Measurements from ENCODE around the gene ARHGAP15.

Gene ARHGAP15

DNA sequence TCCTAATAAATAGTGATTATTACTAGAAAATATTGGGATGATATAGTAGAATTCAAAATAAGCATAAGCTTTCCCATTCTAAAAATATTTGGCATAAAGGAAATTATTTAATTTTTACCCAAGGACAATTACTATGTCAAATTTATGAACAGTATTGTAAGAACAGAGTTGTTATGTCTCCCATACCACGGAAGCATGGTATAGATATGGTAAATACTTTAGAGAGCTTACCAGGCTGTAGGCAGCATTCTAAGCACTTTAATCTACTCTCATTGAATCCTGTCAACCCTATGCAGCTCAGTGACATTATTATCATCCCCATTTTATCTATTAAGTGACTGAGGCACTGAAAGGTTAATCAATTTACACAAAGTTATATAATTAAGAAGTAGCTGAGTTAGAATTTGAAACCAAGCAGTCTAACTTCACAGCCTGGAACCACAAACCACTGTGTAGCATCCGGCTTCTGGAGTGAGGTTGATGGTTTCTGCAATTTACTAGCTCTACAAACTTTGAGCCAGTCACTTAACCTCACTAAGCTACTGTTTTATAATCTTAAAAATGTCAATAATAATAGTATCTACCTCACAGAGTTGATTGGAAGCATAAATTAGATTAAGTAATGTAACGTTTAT lies 323.7 kb downstream of the ARHGAP15 start:
- no peak for DNase-seq (ENCODE audit: low read depth in 3 of 3)

DNA sequence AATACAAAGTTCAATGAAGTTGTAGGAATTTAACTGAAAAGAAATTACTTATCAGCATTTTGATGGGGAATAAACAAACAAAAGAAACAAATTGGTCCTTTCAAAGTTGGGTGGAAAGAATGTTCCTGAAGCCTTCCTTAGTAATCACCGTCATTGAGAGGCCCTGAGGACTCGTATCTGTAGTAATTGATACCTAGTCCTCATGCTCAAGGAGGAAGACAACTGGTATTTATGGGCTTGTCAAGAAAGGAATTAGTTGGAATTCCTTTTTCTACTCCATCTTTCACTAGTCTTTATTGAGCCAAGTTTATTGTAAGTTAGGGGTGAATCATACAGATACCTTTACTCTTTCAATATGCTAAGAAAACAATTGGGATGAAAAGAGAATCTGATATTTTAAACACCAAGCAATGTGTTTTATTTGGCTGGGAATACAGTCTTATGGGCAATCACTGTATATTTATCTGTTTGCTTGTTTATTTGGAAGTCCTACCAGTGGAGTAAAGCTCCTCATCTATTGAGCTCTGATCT lies 324.8 kb downstream of the ARHGAP15 start:
- DNase-seq (ENCODE audit: low read depth in 3 of 3): no peak

DNA sequence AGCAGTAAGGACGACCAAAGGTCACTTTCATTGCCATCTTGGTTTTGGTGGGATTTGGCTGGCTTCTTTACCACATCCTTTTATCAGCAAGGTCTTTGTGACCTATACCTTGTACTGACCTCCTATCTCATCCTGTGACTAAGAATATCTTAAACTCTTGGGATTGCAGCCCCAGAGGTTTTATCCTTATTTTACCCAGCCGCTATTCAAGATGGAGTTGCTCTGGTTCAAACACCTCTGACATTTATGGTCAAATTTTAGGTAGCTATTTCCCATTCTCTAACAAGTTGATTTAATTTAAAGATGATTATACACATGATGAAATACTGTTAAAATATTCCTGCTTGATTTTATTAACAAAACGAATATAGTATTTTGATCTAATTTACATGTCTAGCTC lies 326.1 kb downstream of the ARHGAP15 start:
- DNase-seq (ENCODE audit: low read depth in 3 of 3): no peak

DNA sequence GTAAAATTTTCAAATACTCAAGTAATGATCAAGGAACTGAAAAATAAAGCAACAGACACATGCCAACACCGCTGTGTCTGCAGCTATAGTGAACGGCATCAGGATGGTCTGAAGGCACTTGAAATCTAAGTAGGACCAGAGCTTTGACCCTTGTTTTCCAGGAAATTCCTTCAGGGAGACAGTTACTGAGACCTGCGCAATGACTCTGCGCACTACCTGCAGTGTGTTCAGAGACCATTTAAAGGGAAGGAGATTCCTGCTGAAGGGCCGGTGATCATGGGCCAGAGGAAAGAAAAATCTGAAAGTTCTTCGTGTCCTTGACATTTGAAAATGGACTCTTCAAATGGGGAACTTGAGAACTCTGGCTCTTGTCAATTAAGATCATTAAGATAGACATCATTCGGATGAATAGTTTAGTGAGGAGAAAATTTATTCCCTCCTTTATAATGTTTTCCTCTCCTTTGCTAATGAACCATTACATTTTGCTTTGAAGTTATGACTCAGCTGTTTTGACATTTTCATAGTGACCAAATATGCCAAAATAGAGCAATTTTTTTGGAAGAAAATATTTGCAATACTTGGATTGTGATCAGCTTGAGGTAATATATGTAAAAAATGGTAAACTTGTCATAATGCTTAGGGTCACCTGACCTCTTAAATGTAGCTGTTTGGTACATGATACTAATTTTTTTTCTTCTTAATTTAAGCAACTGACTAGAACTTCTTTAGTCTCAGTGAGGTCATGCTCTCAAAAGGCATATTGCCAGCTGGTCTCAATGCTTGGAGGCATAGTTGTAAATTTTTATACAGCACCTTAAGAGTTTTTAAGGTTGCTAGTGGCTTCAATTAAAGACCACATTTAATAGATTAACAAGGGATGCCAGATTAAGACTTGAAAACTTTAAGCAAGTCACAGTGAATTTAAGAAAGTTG lies 329.3 kb downstream of the ARHGAP15 start:
- no peak for DNase-seq (ENCODE audit: low read depth in 3 of 3)

DNA sequence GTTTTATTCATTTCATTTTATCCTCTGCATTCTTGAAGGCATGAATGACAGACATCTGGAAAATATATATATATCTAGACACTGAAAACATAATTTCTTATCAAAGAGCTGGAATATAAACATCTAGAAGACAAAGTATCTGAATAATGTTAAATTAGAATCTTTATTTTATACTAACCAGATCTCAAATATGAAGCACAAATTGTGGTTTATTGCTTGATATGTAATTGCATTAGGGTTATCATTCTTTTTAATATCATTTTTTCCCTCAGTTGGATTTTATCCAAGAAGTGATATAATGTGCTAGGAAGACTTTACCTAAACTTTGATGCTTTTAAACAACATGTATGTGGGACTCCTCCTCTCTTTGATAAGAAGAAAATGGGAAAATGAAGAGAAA lies 331.2 kb downstream of the ARHGAP15 start:
- DNase-seq (ENCODE audit: low read depth in 3 of 3): no peak

DNA sequence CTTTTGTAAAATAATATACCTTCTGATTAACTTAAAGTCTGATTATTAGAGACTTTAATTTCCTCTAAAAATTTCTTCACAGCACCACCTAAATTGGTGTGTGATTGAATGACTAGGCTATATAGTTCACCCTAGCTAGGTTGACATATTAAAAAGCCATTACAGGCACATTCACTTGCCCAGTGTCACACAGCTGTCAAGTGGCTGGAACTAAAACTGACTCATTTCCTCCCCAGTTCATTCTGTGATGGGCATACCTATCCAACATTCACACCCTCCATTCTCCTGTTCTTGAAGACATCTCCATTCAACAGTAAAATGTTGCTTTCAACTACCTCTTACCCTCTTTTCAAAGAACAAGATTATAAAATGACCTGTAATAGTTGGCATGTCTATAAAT lies 334.5 kb downstream of the ARHGAP15 start:
- DNase-seq (ENCODE audit: low read depth in 3 of 3): no peak

DNA sequence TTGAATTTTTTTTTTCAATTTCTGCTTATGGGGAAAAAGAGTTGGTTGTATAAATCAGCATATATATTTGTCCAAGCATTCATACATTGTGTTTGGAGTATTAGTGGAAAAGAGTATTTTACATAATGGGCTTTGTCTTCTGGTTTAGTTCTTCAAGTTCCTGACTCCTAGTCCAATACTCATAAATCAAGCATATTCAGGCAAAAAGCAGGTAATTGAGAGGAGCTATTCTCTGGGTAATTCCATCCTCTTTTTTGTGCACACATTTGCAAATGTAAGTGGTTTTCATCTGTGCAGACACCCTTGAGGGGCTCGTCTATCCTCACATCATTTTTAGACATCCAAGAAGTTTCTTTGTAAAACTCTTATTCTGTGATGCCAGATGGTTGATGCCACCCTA lies 337.2 kb downstream of the ARHGAP15 start:
- no peak for DNase-seq (ENCODE audit: low read depth in 3 of 3)

DNA sequence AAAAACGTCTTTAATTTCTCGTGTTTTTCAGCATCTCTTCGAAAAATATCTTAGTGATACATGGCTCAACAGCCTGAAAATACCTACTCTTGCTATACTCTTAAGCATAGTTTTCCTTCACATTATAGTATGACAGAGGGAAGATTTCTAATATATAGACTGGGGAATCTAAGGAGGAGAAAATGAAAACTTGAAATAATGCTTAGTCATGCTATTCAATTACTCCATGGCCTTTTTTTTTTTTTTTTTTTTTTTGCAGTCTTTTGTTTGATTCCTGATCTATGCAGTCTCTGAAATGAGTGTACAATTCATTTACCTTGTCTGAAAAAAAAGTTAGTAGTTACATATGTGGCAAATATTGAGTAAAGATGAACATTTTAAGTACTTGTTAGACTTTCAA lies 337.8 kb downstream of the ARHGAP15 start:
- no peak for DNase-seq (ENCODE audit: low read depth in 3 of 3)

DNA sequence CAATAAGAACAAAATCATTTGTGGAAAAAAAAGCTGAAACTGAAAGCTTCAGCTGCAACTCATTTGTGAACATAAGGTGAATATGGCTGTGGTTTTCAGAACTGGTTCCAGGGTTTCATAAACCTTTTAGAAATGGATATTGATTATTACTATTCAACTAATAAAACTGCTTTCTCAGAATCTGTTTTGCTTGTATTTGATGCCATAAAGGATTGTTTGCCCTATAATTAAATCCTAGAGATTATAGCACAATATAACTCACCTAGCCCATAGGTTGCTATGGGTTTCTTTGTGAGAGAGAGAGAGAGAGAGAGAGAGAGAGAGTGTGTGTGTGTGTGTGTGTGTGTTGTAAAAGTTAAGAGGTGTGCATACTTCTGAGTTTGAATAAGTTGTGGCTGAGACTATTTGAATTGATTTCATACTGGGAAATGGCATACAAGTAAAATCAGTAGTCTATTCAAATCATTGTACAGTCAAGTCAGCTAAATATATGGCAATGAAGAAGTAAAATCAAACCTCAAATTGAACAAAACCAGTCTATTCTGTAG lies 339.2 kb downstream of the ARHGAP15 start:
- no peak for DNase-seq (ENCODE audit: low read depth in 3 of 3)

DNA sequence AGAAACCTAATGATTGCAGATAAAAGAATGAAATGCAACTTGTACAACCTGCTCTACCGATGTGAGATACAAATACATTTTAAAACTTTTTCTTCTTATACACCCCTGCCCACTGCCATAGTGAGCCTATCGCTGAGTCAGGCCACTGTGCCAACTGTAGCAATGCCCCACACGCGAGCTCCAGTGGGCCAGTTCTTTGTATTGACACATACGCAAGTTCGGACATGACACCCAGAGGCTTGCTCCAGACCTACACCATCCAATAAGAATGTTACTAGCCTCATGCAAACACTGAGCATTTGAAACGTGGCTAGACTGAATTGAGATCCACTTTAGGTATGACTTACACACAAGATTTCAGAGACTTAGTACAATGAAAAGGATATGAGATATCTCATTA lies 340.1 kb downstream of the ARHGAP15 start:
- no peak for DNase-seq (ENCODE audit: low read depth in 3 of 3)

DNA sequence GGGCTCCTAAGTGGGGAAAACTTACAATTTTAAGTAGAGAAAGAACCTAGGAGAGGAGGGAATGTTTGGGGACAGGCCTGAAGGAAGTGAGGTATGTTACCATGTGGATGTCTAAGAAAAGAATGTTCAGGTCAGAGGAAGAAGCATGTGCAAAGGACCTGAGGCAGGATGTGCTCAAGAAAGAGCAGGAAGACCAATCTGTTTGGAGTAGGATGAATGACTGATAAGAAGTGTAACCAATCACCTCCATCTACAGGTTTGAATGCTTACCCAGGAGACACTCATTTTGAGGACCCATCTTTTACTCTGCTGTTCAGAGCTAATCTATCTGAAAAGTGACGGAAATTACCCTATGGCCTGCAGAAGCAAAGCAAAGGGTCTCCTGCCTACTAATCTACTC lies 342.3 kb downstream of the ARHGAP15 start:
- DNase-seq (ENCODE audit: low read depth in 3 of 3): no peak

DNA sequence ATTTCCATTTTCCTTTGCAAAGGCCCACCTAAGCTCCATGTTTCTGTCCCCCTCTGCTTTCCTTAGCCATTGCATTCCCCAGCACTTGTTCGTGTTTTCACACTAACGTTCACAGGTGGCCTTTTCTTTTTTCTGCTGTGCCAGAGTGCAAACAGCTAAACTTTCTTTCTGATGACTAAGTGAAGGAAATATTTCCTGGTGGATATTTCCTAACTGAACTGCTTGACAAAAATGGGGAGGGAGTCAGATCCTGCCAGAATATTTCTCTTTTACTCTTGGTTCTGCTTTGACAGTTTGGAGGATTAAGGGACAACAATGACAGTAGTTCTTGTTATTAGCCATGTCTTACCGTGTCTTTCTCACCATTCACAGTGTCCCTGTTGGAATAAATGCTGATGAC lies 344.0 kb downstream of the ARHGAP15 start:
- no peak for DNase-seq (ENCODE audit: low read depth in 3 of 3)

DNA sequence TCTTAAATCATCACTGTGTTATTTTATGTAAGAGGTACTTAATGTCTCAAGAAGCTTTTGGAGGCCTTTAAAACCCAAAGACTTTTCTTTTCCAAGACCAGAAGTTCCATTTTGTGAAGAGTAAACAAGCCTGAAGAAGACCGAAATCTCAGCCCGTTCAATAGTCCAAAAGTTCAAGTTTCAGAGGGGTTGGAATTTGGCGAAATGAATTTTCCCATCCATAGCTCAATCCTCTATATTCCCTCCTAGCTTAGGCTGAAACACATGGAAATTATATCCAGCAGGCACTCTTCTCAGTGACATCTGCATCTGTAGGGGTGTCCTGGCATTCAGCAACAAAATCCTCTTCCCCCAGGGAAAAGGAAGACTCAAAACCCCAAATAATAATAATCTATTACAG lies 344.6 kb downstream of the ARHGAP15 start:
- no peak for DNase-seq (ENCODE audit: low read depth in 3 of 3)

DNA sequence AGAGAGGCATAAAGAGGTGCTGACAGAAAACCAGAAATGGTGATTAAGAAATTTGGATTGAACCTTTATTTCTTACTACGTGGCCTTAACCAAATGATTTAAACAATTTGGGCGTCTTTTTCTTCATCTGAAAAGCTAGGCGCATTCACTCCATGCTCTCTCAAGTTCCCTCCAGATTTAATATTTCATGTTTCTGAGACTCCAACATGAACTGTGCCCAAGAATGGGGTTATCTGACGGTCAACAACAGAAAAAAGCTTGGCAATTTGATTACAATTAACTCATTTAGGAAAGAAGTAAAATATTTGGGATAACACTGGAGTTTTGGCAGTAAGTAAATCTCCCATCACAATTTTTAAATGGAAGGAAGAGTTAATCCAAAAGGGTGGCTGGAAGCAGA lies 345.4 kb downstream of the ARHGAP15 start:
- DNase-seq (ENCODE audit: low read depth in 3 of 3): no peak

DNA sequence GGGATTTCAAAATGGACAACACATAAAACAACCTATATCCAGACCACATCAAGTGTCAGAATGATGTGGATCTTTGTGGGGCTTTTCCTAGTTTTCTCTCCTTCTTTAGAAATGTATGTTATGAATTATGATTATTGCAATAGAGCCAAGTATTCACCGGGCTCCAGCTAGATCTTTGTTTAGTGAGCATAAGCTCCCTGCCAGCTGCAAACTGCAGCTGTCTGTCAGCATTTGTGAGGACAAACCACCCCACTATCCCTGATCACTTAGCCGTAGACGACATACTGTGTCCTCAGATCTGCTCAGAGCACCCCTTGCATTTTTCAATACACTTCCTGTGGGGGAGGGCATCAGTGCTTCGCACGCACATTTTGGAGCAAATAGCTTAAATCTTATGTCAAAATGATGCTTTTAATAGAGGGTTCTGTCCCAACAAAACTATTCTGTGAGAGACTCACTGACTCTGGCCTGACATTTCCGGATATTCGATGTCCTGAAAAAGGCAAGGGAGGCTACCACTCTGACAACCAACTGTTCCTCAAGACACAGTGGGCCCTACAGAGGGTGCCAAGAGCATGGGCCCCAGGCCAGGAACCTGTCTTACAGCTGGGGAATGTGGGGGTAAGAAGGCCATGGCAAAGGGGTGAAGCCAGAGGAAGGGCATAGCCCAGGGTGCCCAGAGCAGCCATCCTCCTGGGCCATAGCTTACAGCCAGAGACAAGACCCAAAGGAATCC lies 346.0 kb downstream of the ARHGAP15 start:
- no peak for DNase-seq (ENCODE audit: low read depth in 3 of 3)

DNA sequence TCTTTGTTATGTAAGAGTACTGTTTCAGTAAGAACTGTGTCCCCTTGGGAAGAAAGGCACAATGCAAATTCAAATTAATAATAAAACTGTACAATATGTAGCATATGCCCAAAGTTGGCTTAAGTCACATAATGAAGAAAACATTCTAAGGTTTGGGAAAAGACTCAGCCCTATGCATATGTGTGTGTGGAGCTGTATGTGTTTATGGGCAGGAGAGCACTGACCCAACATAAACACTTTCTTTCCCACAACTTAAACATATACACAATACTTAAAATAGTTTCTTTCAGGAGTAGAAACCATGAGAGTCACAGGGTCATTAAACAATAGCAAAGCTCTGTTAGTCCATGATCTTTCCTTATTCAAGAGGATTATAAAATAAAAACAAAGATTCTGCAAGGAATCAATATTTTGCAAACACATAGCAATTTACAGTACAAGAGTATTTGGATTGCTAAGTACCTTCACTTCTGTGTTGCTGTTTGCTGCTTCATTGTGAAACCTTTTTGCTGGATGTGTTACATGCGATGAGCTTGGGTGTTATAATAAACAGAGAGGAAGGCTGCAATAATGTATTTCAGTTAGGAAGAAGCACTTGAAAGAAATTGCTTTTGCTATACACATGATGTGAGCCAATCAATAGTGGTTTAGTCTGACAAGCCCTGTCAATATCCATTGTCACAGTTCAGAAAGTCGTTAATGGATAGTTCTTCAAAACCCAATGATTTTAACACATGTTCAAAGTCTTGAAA lies 347.3 kb downstream of the ARHGAP15 start:
- no peak for DNase-seq (ENCODE audit: low read depth in 3 of 3)

DNA sequence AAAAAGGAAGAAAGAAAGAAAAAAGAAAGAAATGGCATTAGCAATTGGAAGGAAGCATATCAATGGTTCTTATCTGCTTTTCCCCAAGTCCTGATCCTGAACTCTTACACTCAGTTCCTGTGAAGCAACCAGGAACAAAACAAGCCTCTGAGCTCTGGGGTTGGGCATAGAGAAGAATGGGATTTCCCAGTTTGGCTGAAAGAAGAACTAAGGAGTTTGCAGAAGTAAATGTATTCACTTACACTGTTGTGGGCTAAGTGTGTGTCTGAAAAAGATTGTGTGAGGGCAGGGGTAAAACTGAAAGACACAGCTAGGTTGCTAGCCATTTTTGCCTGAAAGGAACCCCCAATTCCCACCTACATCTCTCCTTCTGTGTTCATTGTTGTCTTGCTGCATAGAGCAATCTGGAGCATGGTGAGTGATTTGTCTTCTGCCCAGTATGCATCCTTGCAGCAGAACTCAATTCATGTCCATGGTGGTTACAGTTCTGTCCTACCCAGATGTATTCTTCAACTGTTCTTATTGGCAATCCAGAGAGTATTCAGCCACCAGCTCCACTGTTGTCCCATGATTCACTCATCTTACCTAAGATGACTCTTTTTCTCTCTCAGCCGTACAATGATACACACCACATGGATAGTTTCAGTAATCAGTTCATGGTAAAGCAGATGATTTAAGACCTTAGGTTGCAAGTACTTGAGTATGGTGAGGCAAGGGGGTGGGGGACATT lies 348.7 kb downstream of the ARHGAP15 start:
- DNase-seq (ENCODE audit: low read depth in 3 of 3): no peak

DNA sequence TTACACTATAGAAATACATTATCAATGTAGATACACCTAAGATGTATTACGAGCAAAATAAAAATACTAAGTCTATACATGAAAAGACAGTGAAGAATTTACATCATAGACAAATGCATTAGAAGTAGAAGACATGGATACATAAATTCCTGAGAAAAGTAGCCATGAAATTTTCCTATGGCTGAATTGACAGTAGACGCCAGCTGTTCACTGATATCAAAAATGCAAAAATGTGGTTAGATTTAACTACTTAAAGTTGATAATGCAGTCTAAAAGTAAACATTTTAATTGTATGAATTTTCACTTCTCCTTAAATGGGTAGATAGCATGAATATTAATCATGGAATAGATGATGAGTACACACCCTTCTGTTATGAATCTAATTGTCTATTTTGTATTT lies 350.9 kb downstream of the ARHGAP15 start:
- no peak for DNase-seq (ENCODE audit: low read depth in 3 of 3)

DNA sequence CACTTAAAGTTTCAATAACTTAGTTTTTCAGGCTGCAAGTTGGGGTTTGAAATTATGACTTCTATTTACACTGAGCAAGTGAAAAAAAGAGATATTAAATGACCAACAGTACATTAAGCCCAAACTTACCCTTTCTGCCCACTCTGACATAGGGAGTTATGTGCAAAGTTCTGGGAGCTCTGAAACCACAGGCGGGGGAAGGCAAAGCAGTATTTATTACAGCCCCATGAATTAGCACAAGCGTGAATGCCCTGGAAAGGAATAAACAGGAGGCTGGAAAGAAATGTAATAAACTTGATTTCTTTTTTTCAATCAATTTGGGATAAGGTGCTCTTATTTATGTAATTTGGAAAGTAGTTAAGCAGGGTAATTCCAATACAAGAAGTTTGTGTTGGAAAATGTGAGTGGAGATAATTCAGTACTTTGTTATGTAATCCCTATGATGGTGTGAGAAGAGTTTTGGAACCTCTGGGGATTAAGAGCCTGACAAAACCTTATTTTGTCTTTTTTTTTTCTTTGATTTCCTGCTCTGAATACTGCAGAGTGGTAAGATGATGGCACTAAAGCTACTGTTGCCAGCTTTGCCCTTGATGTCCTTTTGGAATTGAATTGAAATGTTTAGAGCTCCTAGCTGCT lies 351.5 kb downstream of the ARHGAP15 start:
- DNase-seq (ENCODE audit: low read depth in 3 of 3): no peak

DNA sequence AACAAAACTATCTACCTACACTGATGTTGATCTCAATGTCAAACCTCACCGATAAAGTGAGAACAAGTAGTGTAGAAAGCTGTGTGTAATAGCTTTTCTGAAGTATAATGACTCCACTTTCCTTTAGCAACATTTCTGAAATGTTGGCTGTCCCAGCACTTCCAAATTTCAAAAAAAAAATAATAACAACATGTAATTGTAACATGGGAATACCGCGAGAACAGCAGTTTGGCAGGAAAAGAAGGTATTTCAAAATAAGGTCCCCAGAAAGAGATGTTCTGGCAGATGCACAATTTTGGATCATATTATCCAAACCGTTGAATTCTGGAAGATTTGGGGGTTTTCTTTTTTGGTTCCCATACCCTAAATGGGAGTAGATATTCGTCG lies 352.0 kb downstream of the ARHGAP15 start:
- DNase-seq (ENCODE audit: low read depth in 3 of 3): no peak
